AG10803 (cell line): ENCODE results near the gene ANKMY2.

Experiments
- DNase-seq: peaks from one replicate; pipeline ENCODE4 v3.0.0; 2010; ENCODE audit warnings: low read depth
- H3K4me3 ChIP-seq: 2 replicates; pipeline ENCODE4 v1.5.1; 2011; ENCODE audit warnings: mild to moderate bottlenecking, low read length, control low read depth
- TF ChIP-seq, protein P1 (sequence below): conservative IDR thresholded peaks from 2 replicates; pipeline ENCODE4 v1.5.1; 2011; ENCODE audit warnings: mild to moderate bottlenecking, low read length, control low read depth, inconsistent platforms

The ANKMY2 gene

DNA sequence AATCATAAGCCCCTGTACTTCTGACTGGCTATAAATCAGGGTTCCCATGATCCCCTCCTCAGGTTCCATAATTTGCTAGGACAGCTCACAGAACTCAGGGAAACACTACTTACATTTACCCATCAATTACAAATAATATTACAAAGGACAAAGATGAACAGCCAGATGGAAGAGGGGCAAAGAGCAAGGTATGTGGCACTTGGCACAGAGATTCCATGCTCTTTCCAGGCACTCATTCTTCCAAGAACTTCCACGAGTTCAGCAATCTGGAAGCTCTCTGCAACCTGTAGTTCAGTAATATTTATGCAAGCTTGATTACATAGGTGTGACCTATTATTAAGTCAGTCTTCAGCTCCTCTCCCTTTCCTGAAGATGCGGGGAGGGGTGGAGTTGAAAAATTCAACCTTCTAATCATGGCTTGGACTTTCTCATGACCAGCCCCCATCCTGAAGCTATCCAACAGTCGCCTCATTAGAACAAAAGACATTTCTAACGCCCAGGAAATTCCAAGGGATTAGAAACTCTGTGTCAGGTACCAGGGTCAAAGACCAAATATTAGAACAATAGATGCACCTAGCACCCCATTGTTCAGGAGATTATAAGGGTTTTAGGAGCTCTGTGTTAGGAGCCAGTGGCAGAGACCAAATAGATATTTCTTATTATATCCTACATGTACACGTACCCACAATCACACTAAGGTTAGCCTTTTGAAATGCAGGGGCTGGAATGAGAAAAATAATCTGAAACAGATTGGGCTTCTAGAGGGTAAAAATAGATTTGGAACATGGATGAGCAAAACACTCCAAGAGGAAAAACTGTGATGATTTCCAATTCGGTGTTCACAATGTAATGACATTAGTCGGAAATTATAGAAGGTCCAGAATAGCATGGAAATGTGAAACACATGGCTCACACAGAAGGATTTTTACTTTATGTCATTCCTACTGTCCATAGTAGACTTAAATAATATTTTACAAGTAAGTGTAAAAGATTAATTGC is 7.0 kb downstream of the ANKMY2 start:
- TF ChIP-seq, protein P1, sequence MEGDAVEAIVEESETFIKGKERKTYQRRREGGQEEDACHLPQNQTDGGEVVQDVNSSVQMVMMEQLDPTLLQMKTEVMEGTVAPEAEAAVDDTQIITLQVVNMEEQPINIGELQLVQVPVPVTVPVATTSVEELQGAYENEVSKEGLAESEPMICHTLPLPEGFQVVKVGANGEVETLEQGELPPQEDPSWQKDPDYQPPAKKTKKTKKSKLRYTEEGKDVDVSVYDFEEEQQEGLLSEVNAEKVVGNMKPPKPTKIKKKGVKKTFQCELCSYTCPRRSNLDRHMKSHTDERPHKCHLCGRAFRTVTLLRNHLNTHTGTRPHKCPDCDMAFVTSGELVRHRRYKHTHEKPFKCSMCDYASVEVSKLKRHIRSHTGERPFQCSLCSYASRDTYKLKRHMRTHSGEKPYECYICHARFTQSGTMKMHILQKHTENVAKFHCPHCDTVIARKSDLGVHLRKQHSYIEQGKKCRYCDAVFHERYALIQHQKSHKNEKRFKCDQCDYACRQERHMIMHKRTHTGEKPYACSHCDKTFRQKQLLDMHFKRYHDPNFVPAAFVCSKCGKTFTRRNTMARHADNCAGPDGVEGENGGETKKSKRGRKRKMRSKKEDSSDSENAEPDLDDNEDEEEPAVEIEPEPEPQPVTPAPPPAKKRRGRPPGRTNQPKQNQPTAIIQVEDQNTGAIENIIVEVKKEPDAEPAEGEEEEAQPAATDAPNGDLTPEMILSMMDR, result no peak
- DNase-seq, result peak; percentile 24
- no peak overlapping the region for H3K4me3 ChIP-seq

DNA sequence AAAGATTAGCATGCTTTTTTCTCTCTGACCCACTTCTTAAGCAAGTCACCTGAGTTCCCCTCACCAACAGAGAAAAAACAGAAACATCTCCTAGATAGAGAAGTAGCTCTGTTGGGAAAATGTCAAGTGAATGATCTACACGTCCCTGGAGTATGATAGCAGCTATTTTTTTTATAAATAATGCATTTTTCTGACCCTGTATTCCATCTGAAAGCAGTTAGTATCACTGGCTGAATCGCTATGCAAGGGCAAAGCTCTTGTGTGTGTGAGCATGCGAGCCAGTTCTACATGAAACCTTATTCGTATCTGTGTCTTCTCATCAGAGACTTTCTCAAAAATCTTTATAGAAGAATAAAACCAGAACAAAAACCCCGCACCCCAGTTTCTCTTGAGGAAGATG is 8.2 kb downstream of the ANKMY2 start:
- no peak overlapping the region for H3K4me3 ChIP-seq
- TF ChIP-seq, protein P1, result no peak
- peak; percentile 70 for DNase-seq

DNA sequence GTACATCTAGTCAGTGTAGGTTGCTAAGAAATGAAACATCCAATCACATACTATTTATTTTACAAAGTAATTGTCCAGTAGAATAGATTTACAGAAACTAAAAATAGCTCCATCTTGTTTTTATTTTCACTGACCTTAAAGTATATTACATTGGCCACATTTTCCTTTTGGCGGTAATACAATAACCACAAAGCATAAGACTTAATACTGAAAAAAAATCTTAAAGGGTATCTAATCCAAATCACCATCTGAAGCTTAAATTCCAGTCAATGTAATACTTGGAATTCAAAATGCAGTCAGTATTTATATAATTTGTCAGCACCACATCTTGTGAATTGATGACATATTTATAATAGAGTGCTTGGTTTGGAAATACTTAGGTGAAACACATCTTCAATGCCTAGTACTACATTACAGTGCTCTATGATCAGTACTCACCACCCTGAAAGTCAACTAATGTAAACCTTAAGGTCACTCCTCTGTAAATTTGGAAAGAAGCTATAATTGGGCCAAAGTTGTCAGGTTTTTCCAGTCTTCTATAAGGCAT is 8.9 kb downstream of the ANKMY2 start:
- TF ChIP-seq, protein P1, result no peak
- peak; percentile 92 for DNase-seq
- H3K4me3 ChIP-seq, result no peak overlapping the region

DNA sequence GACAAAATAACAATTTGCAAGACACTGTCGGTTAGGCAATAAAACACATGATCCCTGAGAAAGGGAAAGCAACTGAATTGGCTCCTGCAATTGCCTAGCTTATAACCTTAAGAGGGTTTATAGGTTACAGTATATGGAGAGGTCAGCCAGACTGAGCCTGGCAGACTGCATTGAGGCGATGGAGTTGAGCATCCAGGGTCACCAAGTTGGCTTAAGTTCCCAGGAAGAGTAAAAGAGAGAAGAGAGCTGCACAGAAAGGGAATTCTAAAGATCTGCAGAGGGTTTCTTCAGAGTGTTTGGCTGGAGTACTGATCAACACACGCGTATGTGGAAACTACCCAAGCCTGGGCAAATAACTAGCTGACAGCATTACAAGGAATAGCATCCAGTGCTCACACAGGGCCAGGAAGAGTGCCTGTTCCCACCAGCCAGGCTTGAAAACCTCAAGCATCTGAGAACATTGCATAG is 11.2 kb downstream of the ANKMY2 start:
- TF ChIP-seq, protein P1, result no peak

DNA sequence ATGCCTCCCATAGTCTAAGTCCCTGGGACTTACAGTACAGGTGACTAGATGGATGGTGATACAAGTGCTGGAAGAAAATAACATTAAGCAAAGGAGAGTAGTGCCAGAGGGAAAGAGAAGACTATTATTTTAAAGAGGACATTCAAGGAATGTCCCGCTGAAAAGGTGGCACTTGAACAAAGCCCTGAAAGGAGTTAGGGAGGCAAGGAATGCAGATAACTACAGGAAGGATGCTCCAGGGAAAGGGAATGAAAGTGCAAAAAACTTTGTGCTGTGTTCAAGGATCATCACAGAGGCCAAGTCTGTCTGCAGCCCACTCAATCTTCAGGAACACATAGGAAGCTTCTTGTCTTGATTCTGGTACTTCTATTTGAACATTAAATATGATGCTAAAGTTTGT is 14.9 kb downstream of the ANKMY2 start:
- TF ChIP-seq, protein P1, result no peak

More for the DNA sequence above, 11.2 kb downstream of the ANKMY2 start:
- H3K4me3 ChIP-seq, result no peak overlapping the region
- peak; percentile 71 for DNase-seq

DNA sequence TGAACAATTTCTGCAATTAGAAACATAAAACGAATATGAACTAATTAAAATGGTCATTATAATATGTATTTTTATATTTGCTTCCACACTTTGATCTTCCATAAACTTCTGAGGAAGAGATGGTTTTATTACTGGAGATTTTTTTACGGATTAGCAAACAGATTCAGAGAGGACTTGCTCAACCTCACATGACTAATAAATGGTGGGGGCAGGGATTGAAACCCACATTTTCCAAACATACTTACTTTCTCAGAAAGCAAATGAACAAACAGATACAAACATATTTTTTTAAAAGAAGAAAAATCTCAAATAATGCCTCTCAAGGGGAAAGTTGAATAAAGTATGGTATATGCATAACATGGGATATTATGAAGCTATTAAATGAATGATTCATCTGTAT is 18.3 kb downstream of the ANKMY2 start:
- TF ChIP-seq, protein P1, result no peak
- peak; percentile 64 for DNase-seq
- no peak overlapping the region for H3K4me3 ChIP-seq

More for the DNA sequence above, 14.9 kb downstream of the ANKMY2 start:
- DNase-seq, result no peak
- no peak overlapping the region for H3K4me3 ChIP-seq

DNA sequence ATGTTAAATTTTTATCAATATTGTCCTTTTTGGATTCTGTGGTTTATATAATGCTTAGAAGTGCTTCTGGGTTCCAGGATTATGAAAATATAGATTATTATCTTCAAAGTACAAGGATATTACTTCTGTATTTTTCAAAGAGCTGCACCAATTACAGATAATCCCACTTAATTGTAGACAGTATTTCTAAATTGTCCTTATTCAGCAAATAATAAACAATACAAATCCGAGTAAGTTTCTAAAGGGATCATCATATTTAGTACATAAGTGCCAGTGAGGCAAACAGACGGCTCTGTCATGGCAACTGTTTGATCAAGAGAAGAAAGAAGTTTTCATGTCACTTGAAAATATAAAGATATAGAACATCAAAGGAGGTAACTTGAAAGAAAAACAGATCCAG is 19.2 kb downstream of the ANKMY2 start:
- TF ChIP-seq, protein P1, result no peak
- no peak for DNase-seq

More for the DNA sequence above, 19.2 kb downstream of the ANKMY2 start:
- H3K4me3 ChIP-seq, result no peak overlapping the region
